Tibial nerve (tissue), 4 donors: ENCODE results near the gene ARHGEF1.

Experiments used
- CTCF ChIP-seq, 5 experiments: fragments of 200-600 bp in 3 of 5; fragments of 450-650 bp in 2 of 5; sonication (generic) in 3 of 5; IDR thresholded peaks; one replicate each; pipeline ENCODE4 v1.5.1; 2016 to 2019; ENCODE audit warnings: antibody characterized with exemption in 5 of 5, mild to moderate bottlenecking in 3 of 5, moderate library complexity in 2 of 5
- EP300 ChIP-seq, 2 donors: sonication (generic); formaldehyde crosslinking; IDR thresholded peaks; one replicate each; pipeline ENCODE4 v1.6.1; 2017; ENCODE audit warnings: antibody characterized with exemption in 2 of 2, mild to moderate bottlenecking in 1 of 2
- POLR2A ChIP-seq, 2 donors: fragments of 450-650 bp; IDR thresholded peaks; one replicate each; pipeline ENCODE4 v1.6.1; 2017; ENCODE audit warnings: antibody characterized with exemption in 2 of 2, mild to moderate bottlenecking in 2 of 2, moderate library complexity in 2 of 2

- TF ChIP-seq CTCF (IDR thresholded peaks at IDR 0.05) (no peak), EP300 (IDR thresholded peaks at IDR 0.05) (no peak), POLR2A (IDR thresholded peaks at IDR 0.05) (no peak)
These were observed 73.6 kb downstream of the ARHGEF1 start for GRCh38 chr19:41956621-41957020.
